ENCODE data around the gene WNT9A.

GRCh38 chr1:227947386-227947675 is 401 bp downstream of the WNT9A start:
- TF ChIP-seq POLR2AphosphoS5 (IDR thresholded peaks at IDR 0.05) (no peak), CTCF (IDR thresholded peaks at IDR 0.05) (no peak)
